Measurements from ENCODE around the gene MGAM2.

MGAM2 gene

GRCh38 chr7:142139597-142140400 lies 28.3 kb downstream of the MGAM2 start:
- DNase-seq (ENCODE audit: low spot score in 2 of 2) (no peak), ATAC-seq (no peak)
- no peak overlapping the region for H3K27ac Mint-ChIP-seq
- H3K36me3 Mint-ChIP-seq = no peaks in the 10 kb centered on the region
- H3K4me3 Mint-ChIP-seq = no peak overlapping the region
- H3K9me3 Mint-ChIP-seq = no peaks in the 10 kb centered on the region
- no peaks in the 10 kb centered on the region for H3K4me1 Mint-ChIP-seq

GRCh38 chr7:142140401-142140959 lies 29.0 kb downstream of the MGAM2 start:
- ATAC-seq (no peak), DNase-seq (ENCODE audit: low spot score in 2 of 2) (no peak)
- Mint-ChIP-seq H3K9me3 (no peaks in the 10 kb centered on the region), H3K27ac (no peak overlapping the region), H3K36me3 (no peaks in the 10 kb centered on the region), H3K4me1 (no peaks in the 10 kb centered on the region), H3K4me3 (no peak overlapping the region)

- H3K36me3 Mint-ChIP-seq = no peaks in the 10 kb centered on the region
- no peak overlapping the region for H3K27ac Mint-ChIP-seq
- H3K9me3 Mint-ChIP-seq = no peaks in the 10 kb centered on the region
- DNase-seq (ENCODE audit: low spot score in 2 of 2) (no peak), ATAC-seq (no peak)
- H3K4me3 Mint-ChIP-seq = no peak overlapping the region
- no peaks in the 10 kb centered on the region for H3K4me1 Mint-ChIP-seq
Measured at GRCh38 chr7:142142702-142143101, 31.2 kb downstream of the MGAM2 start.

GRCh38 chr7:142146124-142146523 lies 34.6 kb downstream of the MGAM2 start:
- no peak overlapping the region for H3K4me3 Mint-ChIP-seq
- ATAC-seq (no peak), DNase-seq (ENCODE audit: low spot score in 2 of 2) (no peak)
- H3K4me1 Mint-ChIP-seq = no peaks in the 10 kb centered on the region
- no peak overlapping the region for H3K27ac Mint-ChIP-seq
- H3K36me3 Mint-ChIP-seq = no peaks in the 10 kb centered on the region
- no peaks in the 10 kb centered on the region for H3K9me3 Mint-ChIP-seq

- Mint-ChIP-seq H3K4me3 (no peak overlapping the region), H3K4me1 (no peaks in the 10 kb centered on the region), H3K36me3 (no peaks in the 10 kb centered on the region), H3K27ac (no peak overlapping the region), H3K9me3 (no peaks in the 10 kb centered on the region)
- ATAC-seq (no peak), DNase-seq (ENCODE audit: low spot score in 2 of 2) (no peak)
Measured at GRCh38 chr7:142150356-142150755, 38.8 kb downstream of the MGAM2 start.

- Mint-ChIP-seq H3K36me3 (no peaks in the 10 kb centered on the region), H3K4me1 (no peaks in the 10 kb centered on the region), H3K4me3 (no peak overlapping the region), H3K9me3 (no peaks in the 10 kb centered on the region), H3K27ac (no peak overlapping the region)
- ATAC-seq = no peak
- DNase-seq (ENCODE audit: low spot score in 2 of 2) = no peak
Measured at GRCh38 chr7:142150869-142151268, 39.4 kb downstream of the MGAM2 start.

- no peak overlapping the region for H3K4me3 Mint-ChIP-seq
- H3K9me3 Mint-ChIP-seq = no peaks in the 10 kb centered on the region
- H3K4me1 Mint-ChIP-seq = no peaks in the 10 kb centered on the region
- no peaks in the 10 kb centered on the region for H3K36me3 Mint-ChIP-seq
- DNase-seq (ENCODE audit: low spot score in 2 of 2) (no peak), ATAC-seq (peak; percentile 50)
- no peak overlapping the region for H3K27ac Mint-ChIP-seq
Measured at GRCh38 chr7:142152076-142152475, 40.6 kb downstream of the MGAM2 start.

- Mint-ChIP-seq H3K27ac (no peak overlapping the region), H3K36me3 (no peaks in the 10 kb centered on the region), H3K4me1 (no peaks in the 10 kb centered on the region), H3K9me3 (no peaks in the 10 kb centered on the region), H3K4me3 (no peak overlapping the region)
- DNase-seq (ENCODE audit: low spot score in 2 of 2) = no peak
- peak; percentile 32 for ATAC-seq
Measured at GRCh38 chr7:142153400-142153799, 41.9 kb downstream of the MGAM2 start.

- no peaks in the 10 kb centered on the region for H3K9me3 Mint-ChIP-seq
- no peaks in the 10 kb centered on the region for H3K36me3 Mint-ChIP-seq
- H3K4me1 Mint-ChIP-seq = no peaks in the 10 kb centered on the region
- H3K27ac Mint-ChIP-seq = peak overlapping the region; percentile 15
- no peak overlapping the region for H3K4me3 Mint-ChIP-seq
- DNase-seq (ENCODE audit: low spot score in 2 of 2) = no peak
- no peak for ATAC-seq
Measured at GRCh38 chr7:142158736-142159496, 47.4 kb downstream of the MGAM2 start.

GRCh38 chr7:142161921-142162320 lies 50.4 kb downstream of the MGAM2 start:
- Mint-ChIP-seq H3K27ac (no peak overlapping the region), H3K36me3 (no peaks in the 10 kb centered on the region), H3K9me3 (no peaks in the 10 kb centered on the region), H3K4me3 (no peak overlapping the region), H3K4me1 (no peaks in the 10 kb centered on the region)
- DNase-seq (ENCODE audit: low spot score in 2 of 2) (no peak), ATAC-seq (no peak)

- DNase-seq (ENCODE audit: low spot score in 2 of 2) = no peak
- Mint-ChIP-seq H3K36me3 (no peaks in the 10 kb centered on the region), H3K4me3 (no peak overlapping the region), H3K4me1 (no peaks in the 10 kb centered on the region), H3K27ac (no peak overlapping the region), H3K9me3 (no peaks in the 10 kb centered on the region)
- no peak for ATAC-seq
Measured at GRCh38 chr7:142168746-142169145, 57.2 kb downstream of the MGAM2 start.

- Mint-ChIP-seq H3K4me3 (no peak overlapping the region), H3K27ac (no peak overlapping the region), H3K36me3 (no peaks in the 10 kb centered on the region), H3K4me1 (no peaks in the 10 kb centered on the region), H3K9me3 (peaks cover 3% of the 10 kb centered on the region)
- no peak for DNase-seq (ENCODE audit: low spot score in 2 of 2)
- ATAC-seq = no peak
Measured at GRCh38 chr7:142172932-142173331, 61.4 kb downstream of the MGAM2 start.

- Mint-ChIP-seq H3K9me3 (peaks cover 3% of the 10 kb centered on the region), H3K36me3 (no peaks in the 10 kb centered on the region), H3K4me1 (no peaks in the 10 kb centered on the region), H3K4me3 (no peak overlapping the region), H3K27ac (no peak overlapping the region)
- no peak for DNase-seq (ENCODE audit: low spot score in 2 of 2)
- no peak for ATAC-seq
Measured at GRCh38 chr7:142174441-142174840, 62.9 kb downstream of the MGAM2 start.

GRCh38 chr7:142175594-142175993 lies 64.1 kb downstream of the MGAM2 start:
- no peak overlapping the region for H3K4me3 Mint-ChIP-seq
- H3K4me1 Mint-ChIP-seq = no peaks in the 10 kb centered on the region
- DNase-seq (ENCODE audit: low spot score in 2 of 2) = no peak
- no peak overlapping the region for H3K27ac Mint-ChIP-seq
- no peak for ATAC-seq
- peaks cover 3% of the 10 kb centered on the region for H3K9me3 Mint-ChIP-seq
- no peaks in the 10 kb centered on the region for H3K36me3 Mint-ChIP-seq

- Mint-ChIP-seq H3K27ac (no peak overlapping the region), H3K4me1 (no peaks in the 10 kb centered on the region), H3K4me3 (no peak overlapping the region), H3K9me3 (peaks cover 3% of the 10 kb centered on the region), H3K36me3 (no peaks in the 10 kb centered on the region)
- no peak for ATAC-seq
- no peak for DNase-seq (ENCODE audit: low spot score in 2 of 2)
Measured at GRCh38 chr7:142176901-142177300, 65.4 kb downstream of the MGAM2 start.

GRCh38 chr7:142177869-142178268 lies 66.4 kb downstream of the MGAM2 start:
- ATAC-seq (no peak), DNase-seq (ENCODE audit: low spot score in 2 of 2) (no peak)
- no peaks in the 10 kb centered on the region for H3K4me1 Mint-ChIP-seq
- H3K4me3 Mint-ChIP-seq = no peak overlapping the region
- no peaks in the 10 kb centered on the region for H3K36me3 Mint-ChIP-seq
- H3K27ac Mint-ChIP-seq = no peak overlapping the region
- peaks cover 3% of the 10 kb centered on the region for H3K9me3 Mint-ChIP-seq

All from stimulated activated effector memory CD8-positive, alpha-beta T cell treated with anti-CD3 and anti-CD28 coated beads, Interleukin-12 subunit alpha, Interleukin-12 subunit beta, amount 100 ng/mL, for 72 hours (primary cell).